ENCODE data around the gene TRAPPC14. TPM values are rescaled to one million over a fixed set of nuclear protein-coding genes. Genes with fewer than 3 reads are reported as not detected.

The TRAPPC14 gene
- total and polyA plus RNA-seq, 9 of the 15 experiments (the other 6 are each of a cell fraction or from before 2014, with no cell fraction given) = 0.42 to 45.9 (median 18.2) TPM

- TF ChIP-seq RFX7 (CRISPR knock-in tag; IDR thresholded peaks at IDR 0.05) = no peak
- peak; percentile 79 for TF ChIP-seq TAF1 (IDR thresholded peaks at IDR 0.05; ENCODE audit: control insufficient read depth, extremely low read depth, insufficient read depth, low read length, severe bottlenecking)
- 0 out of 4 replicates have a peak, but pooled peaks have one; percentile 49 to 65 for TF ChIP-seq UBTF (IDR thresholded peaks at IDR 0.05; ENCODE audit: borderline replicate concordance in 1 of 2, low read depth in 2 of 2, low read length in 2 of 2)
- 0 out of 2 replicates have a peak, but pooled peaks have one; percentile 76 for TF ChIP-seq TGIF2 (CRISPR knock-in tag; IDR thresholded peaks at IDR 0.05)
- 0 out of 2 replicates have a peak, but pooled peaks have one; percentile 33 for TF ChIP-seq HEY1 (CRISPR knock-in tag; IDR thresholded peaks at IDR 0.05; ENCODE audit: borderline replicate concordance)
- 0 out of 2 replicates have a peak, but pooled peaks have one; percentile 69 for TF ChIP-seq CHAMP1 (IDR thresholded peaks at IDR 0.05)
- TF ChIP-seq CBX3 (IDR thresholded peaks at IDR 0.05; ENCODE audit: borderline replicate concordance in 1 of 2, low read length in 2 of 2) = peak in 1 of 2 experiments; percentile 65; a peak in 2 of 3 replicates
- peak; percentile 93 for TF ChIP-seq TCF7L2 (IDR thresholded peaks at IDR 0.05; ENCODE audit: low read depth, low read length)
- peak; percentile 67 for TF ChIP-seq FUS (optimal IDR thresholded peaks at IDR 0.05; ENCODE audit: low read depth, low read length)
- peak; percentile 95 for TF ChIP-seq EP400 (IDR thresholded peaks at IDR 0.05)
- peak; percentile 77 for TF ChIP-seq KDM5B (IDR thresholded peaks at IDR 0.05; ENCODE audit: insufficient replicate concordance, low read depth, low read length)
- no peak for TF ChIP-seq COPS2 (conservative IDR thresholded peaks at IDR 0.05)
- TF ChIP-seq MIER1 (IDR thresholded peaks at IDR 0.05; ENCODE audit: low read depth) = peak; percentile 40; the same call in 1 of the 2 replicates
- peak in 1 of 2 experiments; percentile 19; a peak in 1 of 4 replicates for TF ChIP-seq HDAC1 (IDR thresholded peaks at IDR 0.05)
- peak; percentile 78; the same call in 1 of the 2 replicates for TF ChIP-seq ERF (CRISPR knock-in tag; IDR thresholded peaks at IDR 0.05)
Measured at GRCh38 chr7:100126931-100127865, 31.3 kb downstream of the TRAPPC14 start, which contains the start of gene MBLAC1 (continued).
